Urinary bladder (tissue), 4 donors: ENCODE measurements around the gene EEFSEC. TPM values are rescaled to one million over a fixed set of nuclear protein-coding genes. Genes with fewer than 3 reads are reported as not detected.

Experiments
- DNase-seq: peaks from one replicate; pipeline ENCODE4 v3.0.0-alpha.2; 2015; ENCODE audit errors: extremely low spot score
- H3K27ac ChIP-seq: one replicate; pipeline ENCODE4 v1.5.1; 2013; ENCODE audit warnings: low read depth, mild to moderate bottlenecking, moderate library complexity
- H3K36me3 ChIP-seq: one replicate; pipeline ENCODE4 v1.6.1; 2013; ENCODE audit warnings: mild to moderate bottlenecking, moderate library complexity; ENCODE audit not compliant: insufficient read depth
- H3K4me1 ChIP-seq: one replicate; pipeline ENCODE4 v1.6.1; 2013; ENCODE audit warnings: mild to moderate bottlenecking, moderate library complexity; ENCODE audit not compliant: insufficient read depth
- H3K4me3 ChIP-seq: one replicate; pipeline ENCODE4 v1.5.1; 2013; ENCODE audit warnings: low read depth, low read length
- WGBS: extraction: QIAGEN DNeasy Blood & Tissue Kit; methylation state at CpG from one replicate; pipeline ENCODE4 v1.1.7; 2013; 5-methylcytosine and 5-hydroxymethylcytosine counted together
- polyA plus RNA-seq: library from polyadenylated mRNA; stranded (reverse); fragments of 200-250 nt; gene quantifications from one replicate; pipeline ENCODE4 v1.2.3, GENCODE V29; 2013
- total RNA-seq: library from RNA; depleted of rRNA; stranded (reverse); fragments of >200 nt; gene quantifications from one replicate; pipeline ENCODE4 v1.2.3, GENCODE V29; 2014
- donor health status: healthy with polysubstance abuse.
- donor health status: healthy.

EEFSEC gene
- total and polyA plus RNA-seq, 2 donors = 4.2 to 18.5 TPM

DNA sequence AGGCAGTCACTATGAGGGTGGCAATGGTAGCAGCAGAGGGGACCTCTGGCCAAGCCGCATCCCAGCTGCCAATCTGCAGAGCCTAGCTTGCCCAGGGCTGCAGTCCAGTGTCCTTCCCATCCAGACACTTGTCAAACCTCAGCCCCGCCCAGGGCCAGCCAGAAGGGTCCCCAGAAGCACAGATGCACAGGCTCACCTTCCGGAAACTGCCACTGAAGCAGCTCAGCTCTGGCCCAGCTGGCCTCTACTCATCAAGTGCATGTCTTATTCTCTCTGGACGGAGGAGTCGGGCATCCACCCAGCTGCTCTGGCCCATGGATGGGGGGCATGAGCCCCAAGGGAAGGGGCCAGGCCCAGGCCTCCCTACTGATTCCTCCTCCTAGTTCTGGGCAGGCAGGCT lies 244.2 kb downstream of the EEFSEC start:
- peaks cover 2% of the 10 kb centered on the region for H3K4me1 ChIP-seq
- over 99% methylated on average over 5 of the region's 5 CpGs for WGBS
- no peak overlapping the region for H3K27ac ChIP-seq
- H3K36me3 ChIP-seq = no peaks in the 10 kb centered on the region
- H3K4me3 ChIP-seq = no peak overlapping the region
- DNase-seq = no peak

DNA sequence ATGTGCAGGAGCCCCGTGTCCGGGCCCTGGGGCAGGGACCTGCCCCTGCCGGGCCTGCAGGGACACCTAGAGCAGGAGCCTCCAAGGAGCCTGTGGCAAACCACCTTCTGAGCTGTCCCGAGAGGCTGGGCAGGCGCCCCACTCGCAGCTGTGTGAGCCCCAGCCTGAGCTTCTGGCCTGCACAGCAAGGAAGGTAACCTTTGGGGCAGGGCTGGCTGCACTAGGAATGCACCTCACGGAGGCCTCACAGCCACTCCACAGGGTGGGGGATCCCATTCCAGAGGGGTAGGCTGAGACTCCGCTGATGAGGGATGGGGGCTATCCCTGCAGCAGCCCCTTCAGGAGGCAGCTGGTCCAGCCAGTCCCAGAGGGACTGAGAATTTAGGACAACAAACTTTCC lies 245.3 kb downstream of the EEFSEC start:
- H3K27ac ChIP-seq = no peak overlapping the region
- WGBS = 89% methylated on average over 8 of the region's 8 CpGs
- no peak for DNase-seq
- H3K4me1 ChIP-seq = peaks cover 2% of the 10 kb centered on the region
- no peak overlapping the region for H3K4me3 ChIP-seq
- no peaks in the 10 kb centered on the region for H3K36me3 ChIP-seq

DNA sequence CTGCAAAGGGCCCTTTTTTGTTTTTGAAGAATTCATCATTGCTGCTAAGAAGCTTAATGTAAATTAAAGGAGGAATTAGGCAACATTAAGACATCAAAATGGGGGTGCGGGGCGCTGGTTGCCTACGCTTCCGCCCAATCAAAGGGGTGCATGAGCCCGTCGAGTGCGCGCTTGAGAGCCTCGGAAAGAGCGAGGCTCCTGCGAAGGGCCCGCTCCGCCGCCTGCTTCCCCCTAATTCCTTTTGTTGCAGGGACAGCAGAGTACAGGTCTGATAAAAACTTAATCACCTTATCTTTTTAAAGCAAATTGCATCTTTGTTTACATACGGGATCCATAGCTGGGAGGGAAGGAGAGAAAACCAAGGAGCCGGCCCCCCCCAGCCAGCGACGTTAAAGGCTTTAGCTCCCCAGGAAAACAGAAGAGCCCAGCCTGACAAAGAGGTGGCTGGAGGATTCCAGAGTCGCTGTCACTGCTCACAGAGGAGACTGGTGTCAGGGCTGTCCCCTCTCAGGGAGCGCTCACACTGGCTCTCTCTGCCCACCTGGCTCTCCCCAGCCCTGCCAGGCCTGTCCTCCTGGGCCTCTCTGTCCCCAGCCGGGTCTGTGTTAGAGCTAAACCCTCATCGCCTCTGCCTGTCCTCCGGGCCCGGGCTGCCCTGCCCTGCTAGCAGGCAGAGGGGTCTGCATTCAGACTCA lies 246.1 kb downstream of the EEFSEC start:
- DNase-seq = no peak
- Histone ChIP-seq H3K36me3 (no peaks in the 10 kb centered on the region), H3K4me3 (no peak overlapping the region), H3K27ac (no peak overlapping the region), H3K4me1 (peaks cover 2% of the 10 kb centered on the region)
- 91% methylated on average over 24 of the region's 24 CpGs for WGBS

DNA sequence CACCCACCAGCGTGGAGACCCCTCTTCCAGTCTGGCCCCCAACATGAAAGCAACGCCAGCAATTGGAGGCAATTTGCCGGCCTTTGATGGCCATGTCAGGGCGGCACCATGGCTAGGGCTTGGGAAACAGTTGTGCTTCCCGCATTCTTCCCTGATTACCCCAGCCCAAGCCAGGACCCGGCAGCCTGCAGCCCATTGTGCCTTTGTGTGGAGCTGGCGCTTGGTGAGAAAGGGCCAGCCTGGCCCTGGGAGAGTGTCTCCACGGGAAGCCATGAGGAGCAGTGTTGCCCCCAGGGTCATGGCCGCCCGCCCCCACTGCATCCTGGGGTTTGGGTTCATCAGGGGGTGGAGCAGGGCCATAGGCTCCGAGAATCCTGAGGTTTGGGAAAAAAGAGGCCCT lies 247.4 kb downstream of the EEFSEC start:
- DNase-seq = no peak
- Histone ChIP-seq H3K36me3 (no peaks in the 10 kb centered on the region), H3K27ac (no peak overlapping the region), H3K4me3 (no peak overlapping the region), H3K4me1 (peaks cover 2% of the 10 kb centered on the region)
- 94% methylated on average over 11 of the region's 11 CpGs for WGBS

DNA sequence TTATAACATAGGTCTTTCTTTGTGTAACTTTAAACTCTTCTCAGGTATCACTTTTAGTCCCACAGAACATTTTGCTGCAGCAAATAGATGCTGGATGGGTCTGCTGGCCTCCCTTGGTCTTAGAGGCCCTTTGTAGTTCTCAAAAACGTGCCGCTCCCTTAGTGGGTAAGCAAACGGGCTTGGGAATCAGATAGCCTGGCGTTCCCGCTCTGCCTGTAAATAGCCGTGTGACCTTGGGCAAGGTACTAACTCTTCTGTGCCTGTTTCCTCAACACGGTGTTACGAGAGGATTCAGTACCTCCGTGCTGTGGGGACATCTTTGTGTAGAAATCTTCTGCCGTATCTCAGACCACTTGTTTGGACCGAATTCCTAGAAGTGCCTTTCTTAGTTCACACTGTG lies 249.0 kb downstream of the EEFSEC start:
- no peak for DNase-seq
- Histone ChIP-seq H3K36me3 (no peaks in the 10 kb centered on the region), H3K4me3 (no peak overlapping the region), H3K27ac (no peak overlapping the region), H3K4me1 (peaks cover 2% of the 10 kb centered on the region)
- WGBS = 86% methylated on average over 11 of the region's 11 CpGs

DNA sequence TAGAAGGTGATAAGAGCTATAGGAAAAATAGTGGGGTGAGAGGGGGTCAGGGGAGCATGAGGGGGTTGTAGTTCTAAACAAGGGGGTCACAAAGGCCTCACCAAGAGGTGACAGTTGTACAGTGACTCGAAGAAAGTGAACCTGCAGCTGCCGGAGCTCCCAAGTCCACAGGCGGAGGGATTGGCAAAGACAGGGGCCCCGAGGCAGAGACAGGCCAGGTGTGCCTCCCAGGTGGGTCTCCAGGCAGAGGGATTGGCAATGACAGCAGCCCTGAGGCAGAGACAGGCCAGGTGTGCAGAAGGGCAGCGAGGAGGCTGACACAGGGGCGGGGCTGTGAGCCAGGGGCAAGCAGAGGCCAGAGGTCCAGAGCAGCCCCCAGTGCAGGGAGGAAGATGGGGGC lies 249.7 kb downstream of the EEFSEC start:
- WGBS = 93% methylated on average over 6 of the region's 6 CpGs

DNA sequence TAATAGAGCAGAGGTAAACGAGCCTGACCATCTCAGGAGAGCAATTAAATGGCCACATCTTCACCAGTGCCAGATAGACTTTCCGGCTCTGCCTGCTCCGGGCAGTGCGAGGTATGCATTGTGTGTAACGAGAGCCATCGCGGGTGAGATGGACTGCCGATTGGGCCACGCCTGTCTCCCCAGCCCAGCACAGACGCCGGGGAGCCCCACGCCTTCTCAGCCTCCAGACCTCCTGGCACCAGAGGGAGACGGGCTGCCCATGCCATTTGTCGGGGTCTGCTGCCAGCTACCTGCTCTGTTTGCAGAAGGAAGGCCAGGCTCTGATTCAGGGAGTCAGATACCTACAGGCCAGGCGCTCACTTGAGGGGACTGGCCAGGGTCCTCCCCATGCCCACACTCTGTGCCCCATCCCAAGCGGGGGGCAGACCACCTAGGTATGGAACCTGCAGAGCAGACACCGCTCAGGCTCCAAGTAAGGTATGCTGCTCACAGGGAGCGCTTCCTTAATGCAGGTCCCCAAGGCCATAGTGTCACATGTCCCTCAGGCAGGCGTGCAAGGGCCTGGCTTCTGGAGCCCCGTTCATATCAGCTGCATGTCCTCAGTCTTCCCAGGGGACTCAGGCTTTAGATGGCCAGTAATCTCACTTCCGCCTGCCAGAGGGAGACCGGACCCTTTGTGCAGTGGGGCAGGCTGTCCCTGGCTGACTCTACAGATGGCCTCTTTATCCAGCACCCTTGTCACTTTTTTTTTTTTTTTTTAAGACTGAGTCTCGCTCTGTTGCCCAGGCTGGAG lies 251.2 kb downstream of the EEFSEC start:
- no peak for DNase-seq
- 79% methylated on average over 23 of the region's 23 CpGs for WGBS

More for the DNA sequence above, 249.7 kb downstream of the EEFSEC start:
- no peak for DNase-seq
- peaks cover 2% of the 10 kb centered on the region for H3K4me1 ChIP-seq
- no peak overlapping the region for H3K4me3 ChIP-seq
- H3K27ac ChIP-seq = peak overlapping the region; percentile 28
- H3K36me3 ChIP-seq = no peaks in the 10 kb centered on the region

DNA sequence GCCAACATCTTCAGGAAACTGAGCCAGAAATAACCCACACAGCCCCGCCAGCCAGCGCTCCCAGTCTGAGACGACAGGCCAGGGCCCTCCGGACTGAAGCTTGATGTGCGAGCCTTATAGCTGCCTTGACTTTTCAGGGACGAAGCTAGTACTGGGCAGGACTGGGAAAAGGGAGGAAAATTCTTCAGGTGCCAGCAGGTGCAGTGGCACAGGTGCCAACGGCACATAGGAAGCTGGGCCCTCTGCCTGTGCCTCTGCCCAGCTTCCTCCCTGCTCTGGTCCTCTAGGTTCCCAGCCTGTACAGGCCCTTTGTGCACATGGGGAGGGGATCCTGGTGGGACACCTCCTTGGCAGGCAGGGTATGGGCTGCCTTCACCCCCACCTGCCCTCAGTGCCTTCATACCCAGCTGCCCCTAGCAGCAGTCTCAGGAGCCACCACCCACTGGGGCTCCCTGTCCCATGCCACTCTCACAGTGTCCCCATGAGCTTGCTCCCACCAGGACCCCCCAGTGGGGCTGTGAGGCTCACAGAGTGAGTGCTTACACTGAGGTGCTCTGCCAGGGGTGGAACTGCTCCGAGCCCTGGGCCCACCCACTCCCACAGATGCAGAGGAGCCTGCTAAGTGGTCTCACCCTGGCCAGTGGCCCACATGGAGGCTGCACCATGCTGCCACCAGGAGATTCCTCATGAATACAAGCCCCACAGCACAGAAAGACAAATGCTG lies 252.4 kb downstream of the EEFSEC start:
- no peak for DNase-seq
- Histone ChIP-seq H3K4me3 (no peak overlapping the region), H3K27ac (no peak overlapping the region), H3K36me3 (no peaks in the 10 kb centered on the region), H3K4me1 (no peaks in the 10 kb centered on the region)
- WGBS = 91% methylated on average over 8 of the region's 8 CpGs

More for the DNA sequence above, 251.2 kb downstream of the EEFSEC start:
- Histone ChIP-seq H3K4me1 (peaks cover 2% of the 10 kb centered on the region), H3K4me3 (no peak overlapping the region), H3K36me3 (no peaks in the 10 kb centered on the region), H3K27ac (no peak overlapping the region)

DNA sequence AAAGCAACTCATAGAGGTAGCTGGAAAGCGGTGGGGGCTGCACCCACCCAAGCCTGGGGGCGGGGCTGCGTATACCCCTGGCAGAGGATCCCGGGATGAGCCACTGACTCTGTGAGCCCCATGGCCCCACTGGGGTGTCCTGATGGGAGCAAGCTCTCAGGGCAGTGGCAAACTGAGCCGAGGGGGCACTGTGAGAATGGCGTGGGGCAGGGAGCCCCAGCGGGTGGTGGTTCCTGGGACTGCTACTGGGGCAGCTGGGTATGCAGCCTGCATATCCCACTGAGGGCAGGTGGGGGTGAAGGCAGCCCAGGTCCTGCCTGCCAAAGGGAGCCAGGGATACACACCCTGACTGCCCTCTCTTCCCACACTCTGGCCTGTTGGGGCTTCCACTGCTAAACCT lies 254.0 kb downstream of the EEFSEC start:
- Histone ChIP-seq H3K36me3 (no peaks in the 10 kb centered on the region), H3K27ac (no peak overlapping the region), H3K4me3 (no peak overlapping the region), H3K4me1 (no peaks in the 10 kb centered on the region)
- DNase-seq = no peak
- 92% methylated on average over 7 of the region's 7 CpGs for WGBS

DNA sequence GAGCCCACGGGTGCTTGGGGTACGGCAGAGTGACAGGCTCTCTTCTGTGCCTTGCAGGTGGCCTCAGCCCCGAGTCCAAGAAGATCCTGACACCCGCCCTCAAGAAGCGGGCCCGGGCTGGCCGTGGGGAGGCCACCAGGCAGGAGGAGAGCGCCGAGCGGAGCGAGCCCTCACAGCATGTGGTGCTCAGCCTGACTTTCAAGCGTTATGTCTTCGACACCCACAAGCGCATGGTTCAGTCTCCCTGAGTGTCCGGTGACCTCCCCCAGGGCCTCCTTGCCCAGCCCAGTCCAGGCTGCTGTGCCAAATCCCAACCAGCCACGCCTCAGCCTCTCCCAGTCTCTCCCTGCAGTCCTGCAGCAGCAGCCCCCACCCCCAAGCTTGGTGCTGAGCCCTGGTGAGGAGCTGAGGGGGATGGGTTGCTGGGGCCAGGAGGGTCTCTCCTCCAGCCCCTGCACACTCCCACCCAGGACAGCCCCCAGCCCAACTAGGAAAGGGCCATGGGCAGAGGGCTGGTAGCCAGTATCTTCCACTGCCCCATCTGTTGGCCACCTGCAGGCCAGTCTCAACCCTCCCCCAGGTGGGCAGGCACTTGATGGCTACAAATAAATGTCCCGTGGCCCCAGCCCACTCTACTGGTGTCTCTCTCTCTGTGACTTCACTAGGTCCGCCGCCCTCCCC lies 254.9 kb downstream of the EEFSEC start:
- Histone ChIP-seq H3K4me3 (no peak overlapping the region), H3K4me1 (no peaks in the 10 kb centered on the region), H3K36me3 (no peaks in the 10 kb centered on the region), H3K27ac (no peak overlapping the region)
- WGBS = 94% methylated on average over 19 of the region's 19 CpGs
- DNase-seq = no peak

DNA sequence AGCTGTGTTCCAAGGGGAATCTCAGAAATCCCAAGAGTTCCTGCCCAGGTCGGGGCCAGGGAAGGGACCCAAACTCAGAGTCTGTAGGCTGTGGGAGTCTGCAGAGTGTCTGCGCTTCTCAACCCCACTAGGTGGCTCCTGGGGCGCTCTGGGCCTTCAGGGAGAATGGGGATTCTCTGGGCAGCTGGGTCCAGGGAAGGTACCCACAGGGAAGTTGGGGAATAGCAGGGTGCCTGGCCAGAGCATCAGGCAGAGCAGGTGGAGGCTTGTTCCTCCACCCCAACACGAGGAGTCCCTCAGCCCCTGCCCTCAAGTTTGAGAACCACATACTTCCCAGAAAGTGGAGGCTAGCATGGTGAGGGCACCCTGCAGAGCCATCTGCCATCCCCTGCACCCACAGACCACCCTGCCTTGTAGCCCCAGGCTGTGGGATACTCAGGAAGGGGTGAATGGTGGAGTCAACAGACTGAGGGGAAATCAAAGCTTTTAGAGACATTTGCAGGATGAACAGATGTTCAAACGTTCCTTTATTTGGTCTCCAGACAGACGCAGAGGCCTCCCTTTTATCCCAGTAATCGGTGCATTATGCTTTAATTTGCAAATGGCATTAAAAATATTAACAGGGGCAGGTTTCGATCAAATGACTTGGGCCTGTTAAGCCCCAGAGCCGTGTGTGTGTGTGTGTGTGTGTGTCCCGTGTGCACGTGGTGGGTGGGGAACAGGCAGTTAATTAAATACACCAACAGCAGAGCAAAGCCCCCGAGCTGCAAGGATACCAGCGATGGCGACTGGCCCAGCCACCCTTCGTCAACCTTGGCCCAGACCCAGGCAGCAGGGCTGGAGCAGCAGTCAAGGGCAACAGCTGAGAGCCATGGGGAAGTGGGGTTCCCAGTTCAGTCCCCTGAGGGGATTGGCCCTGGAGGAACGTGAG lies 255.7 kb downstream of the EEFSEC start:
- Histone ChIP-seq H3K27ac (no peak overlapping the region), H3K4me1 (no peaks in the 10 kb centered on the region), H3K36me3 (no peaks in the 10 kb centered on the region), H3K4me3 (no peak overlapping the region)
- WGBS = 56% methylated on average over 16 of the region's 16 CpGs
- no peak for DNase-seq

DNA sequence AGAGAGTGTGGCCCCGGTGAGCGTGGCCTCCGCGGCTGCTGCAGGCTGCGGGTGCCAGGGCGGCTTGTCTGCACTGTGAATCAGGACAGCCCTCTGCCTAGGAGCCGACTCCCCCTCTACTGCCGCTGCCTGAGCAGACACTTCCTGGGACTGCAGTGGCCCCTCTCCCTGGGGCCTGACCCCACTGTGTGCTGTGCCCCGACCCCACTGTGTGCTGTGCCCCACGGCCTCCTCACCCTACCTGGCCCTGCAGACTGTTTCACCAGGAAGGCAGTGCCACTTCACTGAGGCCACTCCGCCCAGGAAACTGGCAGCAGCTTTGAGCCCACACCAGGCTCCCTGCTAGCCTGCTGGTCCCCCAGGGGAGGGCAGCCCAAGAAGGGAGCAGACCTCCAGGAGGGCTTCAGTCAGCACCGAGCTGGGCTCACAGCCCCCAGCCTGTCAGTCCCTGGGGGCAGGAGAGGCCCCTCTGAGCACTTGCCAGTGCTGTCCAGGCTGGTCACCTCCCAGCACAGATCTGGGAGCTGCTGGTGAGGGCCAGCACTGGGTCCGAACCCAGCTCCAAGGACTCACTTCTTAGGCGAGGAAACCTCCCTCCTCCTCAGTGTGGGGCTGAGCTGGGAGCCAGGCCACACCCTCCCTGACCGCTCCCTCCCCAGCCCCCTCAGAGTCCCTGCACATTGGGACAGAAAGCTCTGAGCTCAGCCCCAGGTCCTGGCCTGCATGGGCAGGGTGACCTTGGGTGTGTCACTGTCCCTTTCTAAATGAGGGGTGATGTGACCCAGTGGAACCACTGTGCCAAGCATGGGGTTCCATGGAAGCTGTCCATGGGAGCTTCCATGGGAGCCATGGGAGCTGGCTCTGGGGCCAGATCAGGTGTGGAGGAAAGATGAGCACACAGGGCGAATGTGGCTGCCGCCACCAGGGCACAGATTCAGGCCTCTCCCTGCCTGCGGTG lies 256.6 kb downstream of the EEFSEC start:
- 77% methylated on average over 18 of the region's 18 CpGs for WGBS
- Histone ChIP-seq H3K4me3 (no peak overlapping the region), H3K4me1 (no peaks in the 10 kb centered on the region), H3K36me3 (no peaks in the 10 kb centered on the region), H3K27ac (no peak overlapping the region)
- no peak for DNase-seq
